CD4-positive, alpha-beta T cell treated with Interleukin-1 beta for 1 hour (primary cell): Measurements from ENCODE around the gene NDUFB7.
"Not testable (repeated sequence)": the region's sequence is repeated elsewhere in the genome, so short reads cannot be mapped to it uniquely, and the experiment has no call there.

Experiments used
- DNase-seq, 2 donors: peaks; one replicate each; pipeline ENCODE4 v3.0.0-alpha.2; 2020 to 2022

The NDUFB7 gene

GRCh38 chr19:14571695-14572490 is at the start of gene NDUFB7:
Gene NDUFB7, minus strand, starts transcription at chr19:14572066. Its CDS starts 66 bp downstream, at chr19:14572000.
- peak; percentile 93 to 94 for DNase-seq

DNA sequence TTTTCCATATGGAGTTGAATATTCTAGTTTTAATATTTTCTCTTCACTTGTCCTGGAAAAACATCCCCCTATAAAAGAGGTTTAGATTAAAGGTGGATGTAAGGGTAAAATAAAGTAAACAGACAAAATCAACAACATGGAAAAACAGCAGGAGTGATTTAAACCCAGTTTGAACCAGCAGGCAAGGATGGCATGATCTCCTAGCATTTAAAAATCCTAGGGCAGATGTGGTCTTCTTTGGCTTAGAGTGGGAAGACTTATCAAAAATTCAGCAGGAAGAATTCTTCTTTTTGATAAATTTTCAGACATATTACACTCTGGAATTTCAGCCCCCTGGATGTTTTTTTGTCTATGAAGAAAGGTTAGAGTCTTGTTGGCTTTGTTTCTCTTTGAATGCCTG is 47.5 kb upstream of the NDUFB7 start:
- DNase-seq, result no peak

DNA sequence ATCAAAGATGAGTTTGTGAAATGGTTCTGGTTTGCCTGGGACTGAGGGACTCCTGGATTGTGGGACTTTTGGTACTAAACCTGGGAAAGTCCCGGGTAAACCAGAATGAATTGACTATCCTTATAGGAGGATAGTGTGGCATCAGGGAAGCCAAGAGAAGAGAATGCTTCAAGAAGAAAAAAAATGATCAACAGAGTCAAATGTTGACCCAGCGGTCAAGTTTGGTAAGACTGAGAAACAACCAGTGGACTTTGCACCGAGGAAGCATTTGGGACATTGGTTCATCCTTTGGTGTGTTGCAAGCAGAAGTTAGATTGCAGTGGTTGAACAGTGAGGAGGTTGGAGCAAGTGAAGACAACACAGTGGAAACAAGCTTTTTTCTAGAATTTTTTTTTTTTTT is 44.5 kb upstream of the NDUFB7 start:
- peak in 1 of 2 donors; percentile 13 for DNase-seq

DNA sequence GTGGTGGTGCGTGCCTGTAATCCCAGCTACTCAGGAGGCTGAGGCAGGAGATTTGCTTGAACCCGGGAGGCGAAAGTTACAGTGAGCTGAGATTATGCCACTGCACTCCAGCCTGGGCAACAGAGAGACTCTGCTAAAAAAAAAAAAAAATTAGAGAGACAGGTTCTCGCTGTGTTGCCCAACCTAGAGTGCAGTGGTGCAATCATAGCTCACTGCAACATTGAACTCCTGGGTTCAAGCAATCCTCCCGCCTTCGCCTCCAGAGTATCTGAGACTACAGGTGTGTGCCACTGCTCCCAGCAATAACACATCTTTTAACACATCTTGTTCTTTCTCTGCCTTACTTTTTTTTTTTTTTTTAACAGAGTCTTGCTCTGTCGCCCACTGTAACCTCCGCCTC is 43.8 kb upstream of the NDUFB7 start:
- DNase-seq, result no peak

GRCh38 chr19:14614099-14614412 is 42.2 kb upstream of the NDUFB7 start:
- DNase-seq, result peak; percentile 19 to 67

GRCh38 chr19:14613399-14614098 is 41.7 kb upstream of the NDUFB7 start:
- peak in 1 of 2 donors; percentile 20 for DNase-seq

- DNase-seq, result no peak
Measured at GRCh38 chr19:14612657-14613056, 40.8 kb upstream of the NDUFB7 start.

DNA sequence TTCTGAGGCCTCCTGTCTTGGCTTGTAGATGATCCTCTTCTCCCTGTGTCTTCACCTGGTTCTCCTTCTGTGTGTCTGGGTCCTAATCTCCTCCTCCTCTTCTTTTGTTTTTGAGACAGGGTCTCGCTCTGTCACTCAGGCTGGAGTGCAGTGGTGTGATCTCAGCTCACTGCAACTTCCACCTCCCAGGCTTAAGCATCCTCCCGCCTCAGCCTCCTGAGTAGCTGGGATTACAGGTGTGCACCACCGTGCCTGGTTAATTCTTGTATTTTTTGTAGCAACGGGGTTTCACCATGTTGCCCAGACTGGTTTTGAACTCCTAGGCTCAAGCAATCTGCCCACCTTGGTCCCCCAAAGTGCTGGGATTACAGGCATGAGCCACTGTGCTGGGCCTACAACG is 40.4 kb upstream of the NDUFB7 start:
- DNase-seq, result not testable (repeated sequence)

- DNase-seq, result no peak
Measured at GRCh38 chr19:14611051-14611450, 39.2 kb upstream of the NDUFB7 start.

GRCh38 chr19:14606627-14607026 is 34.8 kb upstream of the NDUFB7 start:
- DNase-seq, result no peak

DNA sequence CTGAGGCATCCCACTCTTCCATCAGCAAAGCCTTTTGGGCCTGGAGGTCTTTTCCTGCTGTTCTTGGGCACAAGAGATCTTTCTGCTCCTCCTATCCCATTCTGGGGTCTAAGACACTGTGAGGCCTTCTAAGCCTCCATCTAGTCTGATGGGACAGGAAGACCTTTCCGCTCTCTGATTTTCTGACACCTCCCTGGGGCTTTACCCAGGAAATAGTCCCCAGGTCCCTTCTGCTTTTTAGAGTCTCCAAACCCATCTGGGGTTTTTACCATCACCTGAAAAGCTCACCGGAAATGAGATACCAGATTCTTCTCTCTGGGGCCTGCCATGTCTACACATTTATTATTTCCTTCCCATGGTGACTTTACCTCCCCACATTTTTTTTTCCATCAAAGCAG is 32.1 kb upstream of the NDUFB7 start:
- peak in 1 of 2 donors; percentile 45 for DNase-seq

DNA sequence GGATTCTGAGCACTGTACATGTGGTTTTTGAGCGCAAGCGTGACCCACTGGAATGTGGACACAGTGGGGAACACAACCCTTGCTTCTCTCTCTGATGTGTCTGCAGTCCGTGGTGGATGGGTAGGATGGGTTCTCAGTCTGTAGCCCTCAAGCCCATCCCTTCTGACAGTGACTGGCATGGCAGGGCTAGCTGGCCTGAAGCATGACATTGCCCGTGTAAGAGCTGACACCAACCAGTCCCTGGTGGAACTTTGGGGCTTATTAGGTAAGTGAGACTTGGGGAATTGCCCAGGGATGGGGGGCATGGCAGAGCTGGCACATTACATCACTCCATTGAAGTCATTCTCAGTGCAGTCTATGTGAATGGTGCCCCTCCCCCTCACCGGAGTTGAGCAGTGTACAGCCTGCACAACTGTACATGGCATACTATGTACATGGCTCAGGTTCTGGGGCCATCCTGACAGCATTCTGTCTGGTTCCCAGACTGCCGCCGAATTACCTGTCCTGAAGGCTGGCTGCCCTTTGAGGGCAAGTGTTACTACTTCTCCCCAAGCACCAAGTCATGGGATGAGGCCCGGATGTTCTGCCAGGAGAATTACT is 27.8 kb upstream of the NDUFB7 start:
- DNase-seq, result no peak

- DNase-seq, result no peak
Measured at GRCh38 chr19:14595558-14595957, 23.7 kb upstream of the NDUFB7 start.

GRCh38 chr19:14589433-14589832 is 17.6 kb upstream of the NDUFB7 start:
- DNase-seq, result not testable (repeated sequence)

- DNase-seq, result peak in 1 of 2 donors; percentile 42
Measured at GRCh38 chr19:14585187-14585586, 13.3 kb upstream of the NDUFB7 start.

GRCh38 chr19:14584372-14584771 is 12.5 kb upstream of the NDUFB7 start:
- not testable (repeated sequence) for DNase-seq

GRCh38 chr19:14582894-14583340 is 11.1 kb upstream of the NDUFB7 start, which contains the start of gene CLEC17A:
Gene CLEC17A, plus strand, starts transcription at chr19:14583084. Its CDS starts 77 bp downstream, at chr19:14583161.
- DNase-seq, result peak in 1 of 2 donors; percentile 71

DNA sequence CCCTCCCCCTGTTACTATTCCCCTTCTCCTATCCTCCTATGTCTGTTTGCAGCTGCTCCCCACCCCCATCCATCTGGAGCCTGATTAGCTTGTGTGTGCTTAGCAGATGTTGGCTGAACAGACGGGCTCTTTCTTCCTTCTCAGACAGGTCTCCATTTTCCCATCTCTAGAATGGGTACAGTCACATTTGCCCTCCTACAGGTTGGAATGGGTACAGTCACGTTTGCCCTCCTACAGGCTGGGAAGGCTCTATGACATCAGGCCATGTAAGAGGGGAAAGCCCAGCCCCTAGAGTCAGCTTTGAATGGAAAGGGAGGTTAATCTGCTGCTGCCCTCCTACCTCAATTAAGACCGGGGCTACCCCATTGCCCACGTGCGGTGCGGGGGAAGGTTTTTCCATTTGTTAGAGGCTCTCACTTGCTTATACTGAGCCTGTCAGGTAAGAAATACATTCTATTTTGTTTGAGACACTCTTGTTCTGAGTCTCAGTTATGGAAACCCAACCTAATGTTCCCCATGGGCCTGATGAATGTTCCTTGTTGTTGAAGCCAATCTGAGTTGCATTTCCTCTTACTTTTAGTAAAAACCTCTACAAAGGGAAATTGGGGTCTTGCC is 8.9 kb upstream of the NDUFB7 start:
- DNase-seq, result no peak

GRCh38 chr19:14577885-14578427 is 6.1 kb upstream of the NDUFB7 start:
- DNase-seq, result no peak

GRCh38 chr19:14577264-14577663 is 5.4 kb upstream of the NDUFB7 start:
- DNase-seq, result no peak

DNA sequence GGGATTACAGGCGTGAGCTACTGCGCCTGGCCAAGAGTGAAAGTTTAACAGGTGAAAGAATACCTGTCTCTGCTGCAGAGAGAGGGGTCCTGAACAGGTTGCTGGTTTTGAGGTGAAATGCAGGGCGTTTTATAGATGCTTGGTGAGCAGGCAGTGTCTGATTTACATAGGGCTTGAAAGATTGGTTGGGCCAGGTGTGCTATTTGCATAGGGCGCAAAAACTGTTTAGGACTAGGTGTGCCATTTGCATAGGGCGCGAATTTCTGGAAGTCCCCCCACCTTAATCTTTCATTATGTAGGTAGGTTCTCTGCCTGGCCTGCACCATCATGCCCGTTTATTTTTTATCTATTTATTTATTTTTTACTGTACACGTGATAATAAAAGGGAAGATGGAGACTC is 4.5 kb upstream of the NDUFB7 start:
- no peak for DNase-seq

GRCh38 chr19:14575428-14575980 is 3.6 kb upstream of the NDUFB7 start:
- DNase-seq, result no peak
